NCI-H2107 (cell line): Measurements from ENCODE around the gene SMIM29.

Experiments used
- DNase-seq: peaks from one replicate; lab custom pipeline; 2025; lab: John Stamatoyannopoulos, UW

Gene SMIM29

GRCh38 chr6:34240329-34241248 lies 8.2 kb downstream of the SMIM29 start:
- no peak for DNase-seq

DNA sequence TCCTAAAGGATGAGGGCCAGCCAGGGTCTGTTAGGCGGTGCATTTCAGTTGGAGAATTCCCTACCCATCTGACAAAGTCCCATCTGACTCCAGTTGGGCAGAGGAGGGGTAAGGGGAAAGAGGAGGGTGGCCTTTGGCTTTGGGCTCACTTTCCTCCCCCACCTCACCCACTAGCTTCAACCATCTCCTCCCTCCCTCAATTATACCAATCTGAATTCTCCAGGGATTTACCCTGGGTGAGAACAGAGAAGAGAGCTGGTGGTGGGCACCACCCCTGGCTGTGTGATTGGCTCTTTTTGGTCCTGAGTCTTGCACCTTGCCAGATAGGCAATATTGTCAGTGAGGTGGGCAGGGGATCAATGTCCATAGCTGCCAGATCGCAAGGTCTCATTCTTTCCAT lies 8.9 kb downstream of the SMIM29 start:
- no peak for DNase-seq

DNA sequence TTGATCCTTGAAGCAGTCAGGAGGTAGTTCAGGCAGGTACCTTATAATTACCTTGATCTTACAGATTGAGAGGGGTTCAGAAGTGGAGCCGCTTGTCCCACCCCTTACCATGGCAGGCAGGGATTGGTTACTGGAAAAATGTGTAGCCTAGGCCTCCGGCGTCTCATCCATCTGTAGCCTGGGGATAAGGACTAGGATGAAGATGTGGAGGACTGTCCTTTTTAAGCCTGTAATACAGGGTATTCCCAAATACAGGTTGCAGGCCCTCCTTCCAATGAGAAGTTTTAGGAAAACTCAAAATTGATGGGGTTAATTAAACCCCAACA lies 9.3 kb downstream of the SMIM29 start:
- DNase-seq = no peak

GRCh38 chr6:34238585-34239499 lies 10.0 kb downstream of the SMIM29 start:
- DNase-seq = no peak

DNA sequence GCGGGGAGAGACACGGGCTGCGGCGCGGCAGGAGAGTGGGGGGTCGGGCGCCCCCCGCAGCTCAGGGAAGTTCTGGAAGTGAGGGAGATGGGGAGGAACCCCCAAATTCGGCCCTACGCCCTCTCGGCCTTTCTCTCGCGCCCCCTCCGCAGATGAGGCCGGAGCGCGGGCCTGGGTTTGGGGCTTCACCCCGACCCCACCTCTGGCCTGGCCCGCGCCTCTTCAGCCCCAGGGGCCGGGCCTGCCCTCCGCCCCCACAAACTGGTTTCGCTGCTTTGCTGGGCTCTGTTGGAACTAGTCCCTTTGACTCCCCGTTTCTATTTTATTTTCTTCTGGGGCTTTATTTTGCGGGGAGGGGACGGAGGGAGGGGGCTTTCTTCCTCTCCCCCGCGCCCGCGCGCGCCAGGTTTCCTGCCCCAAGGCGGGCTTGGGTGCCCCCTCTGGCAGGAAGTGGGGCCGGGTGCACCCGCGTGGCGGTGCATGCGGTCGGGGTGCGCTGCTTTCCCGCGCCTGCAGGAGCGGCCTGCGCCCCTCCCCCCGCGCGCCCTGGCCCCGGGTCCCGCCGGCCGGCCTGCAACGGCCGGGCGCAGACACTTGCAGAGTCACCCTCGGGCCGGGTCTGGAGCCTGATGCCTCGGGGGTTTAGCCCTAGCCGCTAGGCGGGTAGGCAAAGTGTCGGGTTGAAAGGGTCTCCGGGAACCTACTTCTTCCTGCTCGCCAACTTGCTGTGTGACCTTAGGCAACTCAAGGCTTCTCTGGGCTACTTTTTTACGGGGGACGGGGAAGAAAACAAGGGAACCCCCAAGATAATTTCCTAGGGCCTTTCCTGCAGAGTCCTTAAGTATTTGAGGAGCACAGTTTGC lies 10.9 kb downstream of the SMIM29 start:
- no peak for DNase-seq

GRCh38 chr6:34237316-34237721 lies 11.5 kb downstream of the SMIM29 start:
- DNase-seq = no peak

GRCh38 chr6:34236443-34237315 lies 12.1 kb downstream of the SMIM29 start, which contains the start of gene HMGA1:
Gene HMGA1 (plus strand): TSS chr6:34236873. CDS start chr6:34240781, 3,908 bp downstream.
- peak; percentile 68 for DNase-seq

GRCh38 chr6:34236131-34236442 lies 12.7 kb downstream of the SMIM29 start:
- no peak for DNase-seq

DNA sequence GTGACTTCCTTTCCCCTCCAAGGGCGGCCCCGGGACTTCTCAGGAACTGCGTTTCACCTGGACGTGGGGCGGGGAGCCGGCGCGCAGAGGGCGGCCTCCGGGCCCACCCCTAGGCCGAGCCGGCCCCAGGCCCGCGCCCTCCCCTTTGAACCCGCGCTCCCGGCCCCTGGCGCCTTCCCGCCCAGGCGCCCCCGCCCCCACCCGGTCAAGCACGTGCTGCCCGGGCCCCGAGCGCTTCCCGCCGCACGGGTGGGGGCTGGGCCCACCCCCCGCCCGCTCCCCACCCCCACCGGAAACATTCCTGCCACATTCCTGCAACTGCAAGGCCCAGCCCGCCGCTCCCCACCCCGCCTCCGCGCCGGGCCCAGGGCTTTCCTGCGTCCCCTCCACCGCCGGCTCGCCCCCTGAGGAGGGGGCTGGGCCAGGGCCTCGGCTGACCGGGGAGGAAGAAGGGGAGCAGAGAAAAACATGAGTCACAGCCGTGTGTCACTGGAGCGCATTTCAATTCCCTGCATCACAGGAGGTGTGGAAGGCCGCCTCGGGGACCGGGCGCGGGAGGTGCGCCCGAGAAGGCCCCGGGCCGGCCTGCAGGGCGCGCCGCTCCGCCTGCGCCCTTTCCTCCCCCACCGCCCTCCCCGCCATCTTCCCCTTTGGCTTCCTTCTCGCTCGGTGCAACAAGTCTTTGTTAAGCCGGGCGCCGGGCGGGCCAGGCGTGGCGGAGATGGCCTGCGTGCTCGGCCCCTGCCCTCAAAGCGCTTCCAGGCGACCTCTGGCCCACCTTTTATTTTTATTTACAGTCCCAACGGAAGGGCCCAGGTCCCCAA lies 13.3 kb downstream of the SMIM29 start:
- DNase-seq = no peak

DNA sequence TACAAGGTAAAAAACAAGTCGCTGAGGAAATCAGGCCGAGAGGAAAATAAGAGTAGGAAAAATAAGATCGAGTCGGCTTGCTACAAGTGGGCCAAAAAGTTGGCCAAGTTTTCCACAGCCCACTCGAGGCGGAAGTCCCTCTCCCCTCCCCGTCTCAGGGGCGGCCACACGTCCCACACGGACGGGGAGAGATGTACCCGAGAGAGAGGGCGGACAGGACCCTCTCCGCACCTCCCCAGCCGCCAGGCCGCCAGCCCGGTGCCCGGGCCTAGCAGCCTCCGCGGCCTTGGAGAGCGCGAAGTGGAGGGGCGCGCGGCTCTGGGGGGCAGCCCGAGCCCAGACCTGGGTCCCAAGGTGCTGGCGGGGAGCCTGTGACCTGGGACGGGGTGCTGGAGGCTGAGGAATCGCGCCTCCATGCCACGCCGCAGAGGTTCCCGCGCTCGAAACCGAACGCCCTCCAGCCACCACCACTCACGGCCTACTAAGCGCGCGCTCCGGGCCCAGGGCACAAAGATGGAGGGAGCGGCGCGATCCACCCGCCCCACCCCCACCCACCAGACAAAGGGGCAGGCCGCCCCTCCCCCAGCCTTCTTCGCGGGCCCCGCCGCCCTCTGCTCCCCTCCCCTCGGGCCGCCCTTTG lies 14.0 kb downstream of the SMIM29 start:
- no peak for DNase-seq

DNA sequence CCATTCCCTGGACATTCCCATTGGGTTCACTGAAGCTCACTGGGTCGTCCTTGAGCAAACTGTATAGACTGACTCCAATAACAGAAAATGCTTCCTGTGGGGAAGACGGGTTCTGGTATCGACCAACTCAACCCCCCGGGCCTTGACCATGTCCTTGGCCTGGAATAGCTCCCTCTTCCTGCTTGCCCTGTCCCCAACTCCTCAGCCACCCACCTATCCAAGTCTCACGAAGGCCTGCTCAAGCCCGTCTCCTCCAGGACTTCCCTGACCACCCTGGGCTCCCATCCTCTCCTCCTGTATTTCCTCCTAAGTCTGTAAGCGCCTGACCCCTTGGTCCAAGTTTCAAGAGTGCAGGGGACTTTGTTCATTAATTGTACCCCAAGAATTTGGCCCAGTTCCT lies 14.9 kb downstream of the SMIM29 start:
- no peak for DNase-seq

- no peak for DNase-seq
Observed at GRCh38 chr6:34232901-34233300, 15.9 kb downstream of the SMIM29 start.

DNA sequence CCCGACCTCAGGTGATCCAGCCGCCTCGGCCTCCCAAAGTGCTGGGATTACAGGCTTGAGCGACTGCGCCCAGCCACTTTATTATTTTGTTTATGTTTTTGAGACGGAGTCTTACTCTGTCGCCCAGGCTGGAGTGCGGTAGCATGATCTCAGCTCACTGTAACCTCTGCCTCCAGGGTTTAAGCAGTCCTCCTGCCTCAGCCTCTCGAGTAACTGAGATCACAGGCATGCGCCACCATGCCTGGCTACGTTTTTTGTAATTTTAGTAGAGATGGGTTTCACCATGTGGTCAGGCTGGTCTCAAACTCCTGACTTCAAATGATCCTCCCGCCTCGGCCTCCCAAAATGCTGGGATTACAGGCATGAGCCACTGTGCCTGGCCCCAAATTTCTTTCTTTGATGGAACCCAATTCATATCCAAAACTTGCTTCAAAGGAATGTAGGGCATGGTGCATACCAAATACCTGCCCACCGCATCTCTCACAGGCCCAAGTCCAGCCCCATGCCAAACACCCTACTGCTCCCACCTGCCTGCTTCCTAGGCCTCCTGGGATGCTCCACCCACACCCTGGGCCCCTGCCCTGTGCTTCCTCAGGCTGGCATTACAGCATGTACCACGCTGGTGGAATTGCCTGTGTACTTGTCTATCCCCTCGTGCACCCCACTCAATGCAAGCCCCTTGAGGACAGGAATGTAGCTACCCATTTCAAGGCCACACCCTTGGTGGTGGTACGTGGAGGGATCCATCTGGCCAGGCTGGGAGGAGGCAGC lies 17.1 kb downstream of the SMIM29 start:
- no peak for DNase-seq

DNA sequence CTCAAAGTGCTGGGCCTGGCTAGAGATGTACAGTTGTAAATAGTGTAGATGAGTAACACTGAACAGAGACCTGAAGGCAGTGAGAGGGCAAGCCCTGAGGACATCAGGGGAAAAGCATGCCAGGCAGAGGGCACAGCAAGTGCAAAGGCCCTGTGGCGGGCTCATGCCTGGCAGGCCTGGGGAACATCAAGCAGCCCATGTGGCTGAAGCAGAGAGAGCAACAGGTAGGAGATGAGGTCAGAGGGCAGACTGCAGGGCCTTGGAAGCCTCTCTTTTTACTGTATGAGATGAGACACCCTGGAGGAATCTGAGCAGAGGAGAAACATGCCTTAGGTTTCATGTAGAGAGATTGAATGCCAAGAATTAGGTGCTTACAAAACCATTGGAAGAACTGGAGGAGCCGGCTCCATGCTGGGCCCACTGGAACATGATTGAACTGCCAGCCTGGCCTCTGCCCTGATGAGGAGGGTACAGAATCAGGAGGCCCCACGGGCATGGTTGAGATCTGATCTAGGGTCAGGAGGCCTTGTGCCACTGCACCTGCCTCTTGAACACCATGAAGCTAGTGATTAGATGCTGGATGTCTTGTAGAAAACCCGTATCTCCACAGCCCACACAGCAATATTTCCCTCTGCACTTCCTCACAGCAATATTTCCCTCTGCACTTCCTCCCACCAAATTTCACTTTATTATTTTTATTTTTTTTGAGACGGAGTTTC lies 18.0 kb downstream of the SMIM29 start:
- no peak for DNase-seq

GRCh38 chr6:34229877-34230276 lies 18.9 kb downstream of the SMIM29 start:
- no peak for DNase-seq

DNA sequence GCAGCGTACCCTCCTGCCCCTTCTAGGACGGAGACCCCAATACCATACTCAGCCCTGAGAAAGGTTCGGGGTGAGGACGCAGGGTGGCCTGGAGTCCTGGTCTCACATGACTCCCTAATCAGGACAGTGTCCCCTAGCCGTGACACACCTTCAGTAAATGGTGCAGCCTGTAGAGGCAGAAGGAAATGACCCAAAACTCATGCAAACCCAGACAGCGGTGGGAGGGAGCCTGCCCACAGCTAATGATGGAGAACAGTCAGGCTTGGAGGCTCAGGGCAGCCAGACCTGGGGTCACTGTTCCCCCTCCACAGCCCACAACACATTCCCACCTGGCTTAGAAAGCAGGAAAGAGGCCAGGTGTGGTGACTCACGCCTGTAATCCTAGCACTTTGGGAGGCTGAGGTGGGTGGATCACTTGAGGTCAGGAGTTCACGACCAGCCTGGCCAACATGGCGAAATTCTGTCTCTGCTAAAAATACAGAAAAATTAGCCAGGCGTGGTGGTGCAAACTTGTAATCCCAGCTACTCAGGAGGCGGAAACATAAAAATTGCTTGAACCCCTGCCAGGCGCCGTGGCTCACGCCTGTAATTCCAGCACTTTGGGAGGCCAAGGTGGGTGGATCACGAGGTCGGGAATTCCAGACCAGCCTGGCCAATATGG lies 20.9 kb downstream of the SMIM29 start:
- no peak for DNase-seq

GRCh38 chr6:34226731-34227586 lies 21.8 kb downstream of the SMIM29 start:
- no peak for DNase-seq
